Uterus (tissue), 4 donors: ENCODE results near the gene EYS. TPM values are rescaled to one million over a fixed set of nuclear protein-coding genes. Genes with fewer than 3 reads are reported as not detected.

ENCODE experiments used
- DNase-seq, 2 donors: peaks; one replicate each; pipeline ENCODE4 v3.0.0-alpha.2; 2019 to 2020
- H3K27ac ChIP-seq, 2 donors: fragments of 200-600 bp; sonication (generic); 1 replicate in 1 of 2; 2 replicates in 1 of 2; pipeline ENCODE4 v1.5.1; 2016 to 2018
- H3K27me3 ChIP-seq, 2 donors: fragments of 200-600 bp; sonication (generic); one replicate each; pipeline ENCODE4 v1.5.1; 2018 to 2019; ENCODE audit warnings: control low read depth in 1 of 2
- H3K36me3 ChIP-seq, 2 donors: fragments of 200-600 bp; sonication (generic); one replicate each; pipeline ENCODE4 v1.5.1; 2019; ENCODE audit warnings: control low read depth in 1 of 2
- H3K4me1 ChIP-seq, 2 donors: fragments of 200-600 bp; sonication (generic); one replicate each; pipeline ENCODE4 v1.5.1; 2018 to 2019; ENCODE audit warnings: control low read depth in 1 of 2
- H3K4me3 ChIP-seq, 2 donors: fragments of 200-600 bp; sonication (generic); 1 replicate in 1 of 2; 2 replicates in 1 of 2; pipeline ENCODE4 v1.5.1; 2018 to 2019; ENCODE audit warnings: mild to moderate bottlenecking in 1 of 2
- H3K9me3 ChIP-seq, 2 donors: fragments of 200-600 bp; sonication (generic); one replicate each; pipeline ENCODE4 v1.5.1; 2019; ENCODE audit warnings: control low read depth in 1 of 2
- CTCF ChIP-seq, 4 experiments: fragments of 200-600 bp in 2 of 4; fragments of 450-650 bp in 2 of 4; sonication (generic) in 2 of 4; IDR thresholded peaks; one replicate each; pipeline ENCODE4 v1.5.1; 2016 to 2019; ENCODE audit warnings: antibody characterized with exemption in 4 of 4, mild to moderate bottlenecking in 2 of 4, moderate library complexity in 1 of 4
- POLR2A ChIP-seq, 2 donors: fragments of 450-650 bp; IDR thresholded peaks; one replicate each; pipeline ENCODE4 v1.6.1; 2016; ENCODE audit warnings: antibody characterized with exemption in 2 of 2, mild to moderate bottlenecking in 1 of 2, moderate library complexity in 1 of 2
- intact Hi-C: fragments of 100-400 bp; cut with DNase I; formaldehyde crosslinking; loops from one replicate; pipeline ENCODE4 v1.15.1; 2023; ENCODE audit warnings: low total_unique reads
- total RNA-seq, 4 donors: library from RNA; depleted of rRNA in 3 of 4; stranded (reverse); fragments of >200 nt in 3 of 4; gene quantifications; one replicate each; pipeline versions ENCODE4 v1.1.0 to v1.2.4, GENCODE V29; 2014 to 2023
- donor health status: DM: yes; HTN: yes; CAD: no.

Gene EYS
- total RNA-seq, 4 donors from 2014 or later: 1.3 TPM; not detected in 3

GRCh38 chr6:64696053-64696452, 1011.0 kb downstream of the EYS start:
- DNase-seq: no peak
- intact Hi-C loops: no loop called here
- no peak overlapping the region for H3K4me3 ChIP-seq
- H3K27me3 ChIP-seq: no peaks in the 10 kb centered on the region
- no peaks in the 10 kb centered on the region for H3K36me3 ChIP-seq
- no peak overlapping the region for H3K27ac ChIP-seq
- TF ChIP-seq CTCF (IDR thresholded peaks at IDR 0.05): no peak
- TF ChIP-seq POLR2A (IDR thresholded peaks at IDR 0.05): no peak
- peaks cover 0 to 4% of the 10 kb centered on the region in 2 donors for H3K9me3 ChIP-seq
- H3K4me1 ChIP-seq: no peaks in the 10 kb centered on the region

- intact Hi-C loops: no loop called here
- Histone ChIP-seq H3K4me3 (no peak overlapping the region), H3K27me3 (no peaks in the 10 kb centered on the region), H3K9me3 (peaks cover 0 to 4% of the 10 kb centered on the region in 2 donors), H3K27ac (no peak overlapping the region), H3K4me1 (no peaks in the 10 kb centered on the region), H3K36me3 (no peaks in the 10 kb centered on the region)
- TF ChIP-seq POLR2A (IDR thresholded peaks at IDR 0.05) (no peak), CTCF (IDR thresholded peaks at IDR 0.05) (no peak)
- DNase-seq: no peak
These were observed 1012.7 kb downstream of the EYS start for GRCh38 chr6:64694356-64694755.

DNA sequence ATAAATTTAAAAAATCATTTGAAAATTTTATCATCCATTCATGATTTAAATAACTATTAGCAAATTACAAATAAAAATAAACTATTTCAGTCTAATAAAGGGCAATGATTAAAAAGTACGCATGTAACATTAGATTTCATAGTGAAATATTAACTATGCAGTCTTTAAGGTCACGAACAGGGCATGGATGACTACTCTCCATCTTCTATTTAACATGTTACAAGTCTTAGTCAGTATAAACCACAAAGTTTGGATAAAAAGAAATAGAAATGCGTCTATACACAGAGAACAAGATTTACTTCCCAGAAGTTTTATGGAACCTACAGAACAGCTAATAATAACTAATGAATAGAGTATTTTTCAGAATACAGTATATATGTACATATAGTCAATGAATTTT, 1016.0 kb downstream of the EYS start:
- Histone ChIP-seq H3K4me1 (no peaks in the 10 kb centered on the region), H3K36me3 (no peaks in the 10 kb centered on the region), H3K27me3 (no peaks in the 10 kb centered on the region), H3K27ac (no peak overlapping the region), H3K4me3 (no peak overlapping the region), H3K9me3 (no peaks in the 10 kb centered on the region)
- no peak for DNase-seq
- intact Hi-C loops: no loop called here
- no peak for TF ChIP-seq POLR2A (IDR thresholded peaks at IDR 0.05)
- no peak for TF ChIP-seq CTCF (IDR thresholded peaks at IDR 0.05)

GRCh38 chr6:64685401-64685800, 1021.6 kb downstream of the EYS start:
- Histone ChIP-seq H3K9me3 (no peaks in the 10 kb centered on the region), H3K4me3 (no peak overlapping the region), H3K36me3 (no peaks in the 10 kb centered on the region), H3K4me1 (no peaks in the 10 kb centered on the region), H3K27me3 (no peaks in the 10 kb centered on the region), H3K27ac (no peak overlapping the region)
- intact Hi-C loops: no loop called here
- TF ChIP-seq POLR2A (IDR thresholded peaks at IDR 0.05): no peak
- TF ChIP-seq CTCF (IDR thresholded peaks at IDR 0.05): no peak
- DNase-seq: no peak

- Histone ChIP-seq H3K36me3 (no peaks in the 10 kb centered on the region), H3K27me3 (no peaks in the 10 kb centered on the region), H3K9me3 (no peaks in the 10 kb centered on the region), H3K4me3 (no peak overlapping the region), H3K27ac (no peak overlapping the region), H3K4me1 (no peaks in the 10 kb centered on the region)
- intact Hi-C loops: no loop called here
- no peak for DNase-seq
- no peak for TF ChIP-seq CTCF (IDR thresholded peaks at IDR 0.05)
- TF ChIP-seq POLR2A (IDR thresholded peaks at IDR 0.05): no peak
These were observed 1023.3 kb downstream of the EYS start for GRCh38 chr6:64683682-64684081.
